Epithelial cell of esophagus (primary cell): ENCODE measurements around the gene MAP2K2.
A peak's percentile ranks its signal among the peaks of the same experiment; 100 is the strongest.
"Not testable (repeated sequence)": the region's sequence is repeated elsewhere in the genome, so short reads cannot be mapped to it uniquely, and the experiment has no call there.

Experiments used
- DNase-seq: peaks from one replicate; pipeline ENCODE4 v3.0.0; 2010; ENCODE audit warnings: low read depth
- H3K4me3 ChIP-seq: 2 replicates; pipeline ENCODE4 v1.5.1; 2011; ENCODE audit warnings: mild to moderate bottlenecking, low read length, control low read depth
- TF ChIP-seq, protein P1 (sequence below): IDR thresholded peaks from 2 replicates; pipeline ENCODE4 v1.5.1; 2011; ENCODE audit warnings: low read depth, mild to moderate bottlenecking, low read length, control low read depth, inconsistent platforms; ENCODE audit not compliant: insufficient read depth; ENCODE audit errors: missing control alignments

The MAP2K2 gene

GRCh38 chr19:4140237-4140711, 16.4 kb upstream of the MAP2K2 start:
- TF ChIP-seq, protein P1, sequence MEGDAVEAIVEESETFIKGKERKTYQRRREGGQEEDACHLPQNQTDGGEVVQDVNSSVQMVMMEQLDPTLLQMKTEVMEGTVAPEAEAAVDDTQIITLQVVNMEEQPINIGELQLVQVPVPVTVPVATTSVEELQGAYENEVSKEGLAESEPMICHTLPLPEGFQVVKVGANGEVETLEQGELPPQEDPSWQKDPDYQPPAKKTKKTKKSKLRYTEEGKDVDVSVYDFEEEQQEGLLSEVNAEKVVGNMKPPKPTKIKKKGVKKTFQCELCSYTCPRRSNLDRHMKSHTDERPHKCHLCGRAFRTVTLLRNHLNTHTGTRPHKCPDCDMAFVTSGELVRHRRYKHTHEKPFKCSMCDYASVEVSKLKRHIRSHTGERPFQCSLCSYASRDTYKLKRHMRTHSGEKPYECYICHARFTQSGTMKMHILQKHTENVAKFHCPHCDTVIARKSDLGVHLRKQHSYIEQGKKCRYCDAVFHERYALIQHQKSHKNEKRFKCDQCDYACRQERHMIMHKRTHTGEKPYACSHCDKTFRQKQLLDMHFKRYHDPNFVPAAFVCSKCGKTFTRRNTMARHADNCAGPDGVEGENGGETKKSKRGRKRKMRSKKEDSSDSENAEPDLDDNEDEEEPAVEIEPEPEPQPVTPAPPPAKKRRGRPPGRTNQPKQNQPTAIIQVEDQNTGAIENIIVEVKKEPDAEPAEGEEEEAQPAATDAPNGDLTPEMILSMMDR = peak; percentile 79
- peak; percentile 79 for DNase-seq
- no peak overlapping the region for H3K4me3 ChIP-seq

GRCh38 chr19:4139614-4140236, 15.8 kb upstream of the MAP2K2 start:
- no peak overlapping the region for H3K4me3 ChIP-seq
- peak; percentile 72 for DNase-seq
- TF ChIP-seq, protein P1 = peak; percentile 87

GRCh38 chr19:4138445-4138844, 14.5 kb upstream of the MAP2K2 start:
- TF ChIP-seq, protein P1 = no peak
- no peak for DNase-seq
- H3K4me3 ChIP-seq = no peak overlapping the region

GRCh38 chr19:4136680-4137088, 12.8 kb upstream of the MAP2K2 start:
- no peak for DNase-seq
- TF ChIP-seq, protein P1 = no peak

DNA sequence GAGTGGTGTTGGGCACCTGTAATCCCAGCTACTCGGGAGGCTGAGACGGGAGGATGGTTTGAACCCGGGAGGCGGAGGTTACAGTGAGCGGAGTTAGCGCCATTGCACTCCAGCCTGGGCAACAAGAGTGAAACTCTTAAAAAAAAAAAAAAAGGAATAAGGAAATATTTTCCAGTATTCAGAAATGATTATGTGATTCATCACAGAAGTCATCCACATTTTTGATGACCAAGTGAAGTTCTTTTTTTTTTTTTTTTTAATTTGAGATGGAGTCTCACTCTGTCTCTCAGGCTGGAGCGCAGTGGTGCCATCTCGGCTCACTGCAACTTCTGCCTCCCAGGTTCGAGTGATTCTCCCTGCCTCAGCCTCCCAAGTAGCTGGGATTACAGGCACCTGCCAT, 11.5 kb upstream of the MAP2K2 start:
- not testable (repeated sequence) for DNase-seq, H3K4me3 ChIP-seq

More at GRCh38 chr19:4136680-4137088, 12.8 kb upstream of the MAP2K2 start:
- no peak overlapping the region for H3K4me3 ChIP-seq

GRCh38 chr19:4134351-4134750, 10.4 kb upstream of the MAP2K2 start:
- H3K4me3 ChIP-seq = no peak overlapping the region
- no peak for DNase-seq
- TF ChIP-seq, protein P1 = no peak

- H3K4me3 ChIP-seq = no peak overlapping the region
- peak; percentile 75 for DNase-seq
- TF ChIP-seq, protein P1 = no peak
Measured at GRCh38 chr19:4130744-4131438, 7.0 kb upstream of the MAP2K2 start.

- not testable (repeated sequence) for DNase-seq, H3K4me3 ChIP-seq
Measured at GRCh38 chr19:4129050-4129449, 5.1 kb upstream of the MAP2K2 start.

GRCh38 chr19:4127322-4127721, 3.4 kb upstream of the MAP2K2 start:
- not testable (repeated sequence) for H3K4me3 ChIP-seq, DNase-seq
